Measurements from ENCODE around the gene HS3ST6.

The HS3ST6 gene

GRCh38 chr16:1950559-1950958, 32.3 kb upstream of the HS3ST6 start:
- no peak for DNase-seq (ENCODE audit: low read depth in 2 of 2)
- no peak for TF ChIP-seq CTCF (IDR thresholded peaks at IDR 0.05; ENCODE audit: low read depth, low read length)
- H3K4me3 ChIP-seq (replicated peaks in 1 of 2; ENCODE audit: low read depth in 2 of 2, low read length in 2 of 2) = no peak overlapping the region

DNA sequence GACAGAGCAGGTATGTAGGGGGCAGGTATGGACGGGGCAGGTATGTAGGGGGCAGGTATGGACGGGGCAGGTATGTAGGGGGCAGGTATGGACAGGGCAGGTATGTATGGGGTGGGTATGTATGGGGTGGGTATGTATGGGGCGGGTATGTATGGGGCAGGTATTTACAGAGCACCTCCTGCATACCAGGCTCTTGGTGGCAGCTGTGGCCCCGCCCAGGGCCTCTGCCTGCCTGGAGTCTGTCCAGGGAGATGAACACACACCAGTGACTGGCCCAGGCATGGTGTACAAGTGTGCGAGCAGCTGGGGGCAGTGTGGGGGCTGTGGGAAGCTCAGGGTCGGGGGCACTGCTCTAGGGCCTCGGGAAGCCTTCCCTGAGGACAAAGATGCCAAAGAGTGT, 31.8 kb upstream of the HS3ST6 start:
- H3K4me3 ChIP-seq (replicated peaks in 1 of 2; ENCODE audit: low read depth in 2 of 2, low read length in 2 of 2) = no peak overlapping the region
- no peak for TF ChIP-seq CTCF (IDR thresholded peaks at IDR 0.05; ENCODE audit: low read depth, low read length)
- no peak for DNase-seq (ENCODE audit: low read depth in 2 of 2)

DNA sequence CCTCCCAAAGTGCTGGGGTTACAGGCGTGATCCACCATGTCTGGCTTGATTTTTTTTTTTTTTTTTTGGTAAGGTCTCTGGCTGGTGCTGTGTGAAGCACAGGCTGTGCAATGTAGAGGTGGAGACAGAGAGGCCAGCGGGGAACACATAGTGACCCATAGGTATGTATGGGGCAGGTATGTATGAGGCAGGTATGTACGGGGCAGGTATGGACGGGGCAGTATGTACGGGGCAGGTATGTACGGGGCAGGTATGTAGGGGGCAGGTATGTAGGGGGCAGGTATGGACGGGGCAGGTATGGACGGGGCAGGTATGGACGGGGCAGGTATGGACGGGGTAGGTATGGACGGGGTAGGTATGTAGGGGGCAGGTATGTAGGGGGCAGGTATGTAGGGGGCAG, 31.3 kb upstream of the HS3ST6 start:
- H3K4me3 ChIP-seq (replicated peaks in 1 of 2; ENCODE audit: low read depth in 2 of 2, low read length in 2 of 2) = no peak overlapping the region
- TF ChIP-seq CTCF (IDR thresholded peaks at IDR 0.05; ENCODE audit: low read depth, low read length) = no peak
- DNase-seq (ENCODE audit: low read depth in 2 of 2) = no peak

GRCh38 chr16:1947369-1947670, 29.1 kb upstream of the HS3ST6 start:
- DNase-seq (ENCODE audit: low read depth in 2 of 2) = no peak
- no peak for TF ChIP-seq CTCF (IDR thresholded peaks at IDR 0.05; ENCODE audit: low read depth, low read length)
- H3K4me3 ChIP-seq (replicated peaks in 1 of 2; ENCODE audit: low read depth in 2 of 2, low read length in 2 of 2) = no peak overlapping the region

DNA sequence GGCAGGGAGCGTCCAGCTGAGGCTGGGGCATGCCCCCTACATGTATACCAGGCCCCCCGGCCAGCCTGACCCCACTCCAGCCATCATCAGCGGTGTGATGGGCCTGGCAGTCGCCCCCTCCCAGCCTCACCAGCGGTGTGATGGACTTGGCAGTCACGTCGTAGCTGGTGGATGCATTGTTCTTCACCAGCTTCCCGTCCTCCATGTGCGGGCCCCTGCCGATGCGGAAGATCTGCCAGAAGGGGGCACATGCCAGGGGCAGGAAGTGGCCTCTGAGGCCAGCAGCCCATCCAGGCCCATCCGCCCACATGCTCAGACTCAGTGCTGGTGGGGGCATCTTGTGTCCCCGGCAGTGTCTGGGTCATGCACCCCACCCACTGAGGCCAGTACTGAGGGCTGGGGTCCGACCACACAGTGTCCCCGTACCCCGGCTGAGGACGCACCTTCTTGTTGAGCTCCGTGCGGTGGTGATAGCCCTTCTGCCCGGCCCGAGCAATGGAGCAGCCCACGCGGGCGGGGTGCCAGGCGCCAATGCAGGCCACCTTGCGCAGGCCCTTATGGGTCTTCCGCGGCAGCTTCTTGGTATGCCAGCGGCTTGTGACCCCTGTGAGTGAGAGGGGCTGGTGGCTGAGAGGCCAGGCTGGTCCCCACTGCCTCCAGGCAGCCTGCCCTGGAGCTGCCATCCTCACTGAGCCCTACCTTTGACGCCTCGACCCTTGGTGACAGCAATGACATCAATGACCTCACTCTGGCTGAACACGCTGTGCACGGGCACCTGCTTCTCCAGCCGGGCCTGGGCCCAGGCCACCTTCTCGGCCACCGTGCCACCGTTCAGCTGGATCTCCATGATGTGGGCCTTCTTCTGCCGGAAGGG, 28.5 kb upstream of the HS3ST6 start:
- H3K4me3 ChIP-seq (replicated peaks in 1 of 2; ENCODE audit: low read depth in 2 of 2, low read length in 2 of 2) = no peak overlapping the region
- DNase-seq (ENCODE audit: low read depth in 2 of 2) = no peak
- TF ChIP-seq CTCF (IDR thresholded peaks at IDR 0.05; ENCODE audit: low read depth, low read length) = no peak

DNA sequence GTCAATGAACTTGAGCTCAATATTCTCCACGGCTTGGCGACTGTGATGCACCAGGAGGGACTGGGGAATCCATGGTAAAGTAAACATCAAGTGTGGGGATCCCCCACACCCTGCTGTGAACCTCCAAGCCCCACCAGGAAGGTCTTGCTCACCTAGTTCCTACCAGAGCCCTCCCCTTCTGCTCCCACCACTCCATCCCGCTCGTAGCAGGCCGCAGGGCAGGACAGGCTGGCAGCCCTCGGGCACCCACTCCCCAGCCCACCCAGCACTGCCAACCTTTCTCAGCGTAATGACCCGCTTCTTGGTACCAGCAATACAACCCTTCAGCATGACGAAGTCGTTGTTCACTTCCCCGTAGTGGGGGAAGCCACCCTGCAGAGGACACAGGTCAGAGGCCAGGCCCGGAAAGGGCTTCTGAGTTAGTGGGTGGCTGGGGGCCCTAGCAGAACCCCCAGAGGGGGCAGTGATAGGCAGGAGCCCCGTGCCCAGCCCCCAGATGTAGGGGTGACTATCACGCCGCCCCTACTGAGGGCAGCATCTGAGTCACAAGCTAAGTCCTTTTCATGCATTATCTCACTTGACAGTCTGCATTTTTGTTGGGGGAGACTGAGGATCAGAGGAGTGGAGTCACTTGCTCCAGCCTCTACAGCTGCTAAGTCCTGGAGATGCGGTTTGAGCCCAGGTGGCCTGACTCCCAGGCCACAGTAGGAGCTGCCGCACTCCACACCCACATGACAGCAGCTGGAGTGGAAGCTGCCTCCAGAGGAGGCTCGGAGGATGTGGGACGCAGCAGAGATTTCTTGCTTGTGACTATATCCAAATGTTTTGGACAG, 27.6 kb upstream of the HS3ST6 start:
- H3K4me3 ChIP-seq (replicated peaks in 1 of 2; ENCODE audit: low read depth in 2 of 2, low read length in 2 of 2) = no peak overlapping the region
- DNase-seq (ENCODE audit: low read depth in 2 of 2) = no peak
- TF ChIP-seq CTCF (IDR thresholded peaks at IDR 0.05; ENCODE audit: low read depth, low read length) = no peak
